Measurements from ENCODE around the gene CTAGE4.
"Not testable (repeated sequence)": the region's sequence is repeated elsewhere in the genome, so short reads cannot be mapped to it uniquely, and the experiment has no call there.

CTAGE4 gene

GRCh38 chr7:144183166-144183565 lies at the start of gene CTAGE4:
TSS of gene CTAGE4 (plus strand) at chr7:144183466. CDS start at chr7:144183504, 38 bp downstream.
- not testable (repeated sequence) for DNase-seq (ENCODE audit: low spot score)

- DNase-seq (ENCODE audit: low spot score) = no peak
Observed at GRCh38 chr7:144134116-144134515, 49.1 kb upstream of the CTAGE4 start.

- no peak for DNase-seq (ENCODE audit: low spot score)
Observed at GRCh38 chr7:144137501-144137900, 45.8 kb upstream of the CTAGE4 start.

GRCh38 chr7:144142187-144142586 lies 41.1 kb upstream of the CTAGE4 start:
- no peak for DNase-seq (ENCODE audit: low spot score)

- DNase-seq (ENCODE audit: low spot score) = no peak
Observed at GRCh38 chr7:144144426-144144825, 38.8 kb upstream of the CTAGE4 start.

GRCh38 chr7:144148224-144148827 lies 34.9 kb upstream of the CTAGE4 start:
- DNase-seq (ENCODE audit: low spot score) = no peak

- DNase-seq (ENCODE audit: low spot score) = no peak
Observed at GRCh38 chr7:144158861-144159260, 24.4 kb upstream of the CTAGE4 start.

GRCh38 chr7:144164784-144165183 lies 18.5 kb upstream of the CTAGE4 start:
- no peak for DNase-seq (ENCODE audit: low spot score)

- DNase-seq (ENCODE audit: low spot score) = not testable (repeated sequence)
Observed at GRCh38 chr7:144171594-144172350, 11.5 kb upstream of the CTAGE4 start.

GRCh38 chr7:144174613-144175012 lies 8.7 kb upstream of the CTAGE4 start:
- no peak for DNase-seq (ENCODE audit: low spot score)

- peak; percentile 4 for DNase-seq (ENCODE audit: low spot score)
Observed at GRCh38 chr7:144178380-144179164, 4.7 kb upstream of the CTAGE4 start.

GRCh38 chr7:144179165-144179479 lies 4.1 kb upstream of the CTAGE4 start:
- not testable (repeated sequence) for DNase-seq (ENCODE audit: low spot score)

GRCh38 chr7:144187848-144188247 lies 4.6 kb downstream of the CTAGE4 start:
- not testable (repeated sequence) for DNase-seq (ENCODE audit: low spot score)

- not testable (repeated sequence) for DNase-seq (ENCODE audit: low spot score)
Observed at GRCh38 chr7:144188578-144189171, 5.4 kb downstream of the CTAGE4 start.

GRCh38 chr7:144193782-144194181 lies 10.5 kb downstream of the CTAGE4 start:
- DNase-seq (ENCODE audit: low spot score) = not testable (repeated sequence)

- DNase-seq (ENCODE audit: low spot score) = not testable (repeated sequence)
Observed at GRCh38 chr7:144194453-144194852, 11.2 kb downstream of the CTAGE4 start.

GRCh38 chr7:144195212-144195872 lies 12.1 kb downstream of the CTAGE4 start, which contains the start of gene ARHGEF35:
TSS of gene ARHGEF35 (minus strand) at chr7:144195833. CDS start at chr7:144188383, 7,450 bp downstream.
- DNase-seq (ENCODE audit: low spot score) = not testable (repeated sequence)

GRCh38 chr7:144198934-144199333 lies 15.7 kb downstream of the CTAGE4 start:
- DNase-seq (ENCODE audit: low spot score) = not testable (repeated sequence)

GRCh38 chr7:144201978-144202377 lies 18.7 kb downstream of the CTAGE4 start:
- not testable (repeated sequence) for DNase-seq (ENCODE audit: low spot score)

GRCh38 chr7:144203086-144203485 lies 19.8 kb downstream of the CTAGE4 start:
- not testable (repeated sequence) for DNase-seq (ENCODE audit: low spot score)

- not testable (repeated sequence) for DNase-seq (ENCODE audit: low spot score)
Observed at GRCh38 chr7:144205306-144205705, 22.0 kb downstream of the CTAGE4 start.

- DNase-seq (ENCODE audit: low spot score) = not testable (repeated sequence)
Observed at GRCh38 chr7:144217200-144217599, 33.9 kb downstream of the CTAGE4 start.
